SK-N-SH (cell line): ENCODE measurements around the gene GPR143.

ENCODE experiments used
- CTCF ChIP-seq: fragments of 200-600 bp; sonication (generic); IDR thresholded peaks from 2 replicates; pipeline ENCODE4 v1.6.1; 2017; ENCODE audit warnings: antibody characterized with exemption, mild to moderate bottlenecking, moderate library complexity
- EP300 ChIP-seq, 2 experiments: IDR thresholded peaks; 2 replicates each; pipeline versions ENCODE4 v1.4.0 to v1.6.1; 2012; ENCODE audit warnings: borderline replicate concordance in 1 of 2, low read depth in 1 of 2, low read length in 1 of 2
- POLR2AphosphoS5 ChIP-seq: IDR thresholded peaks from 2 replicates; pipeline ENCODE4 v1.6.1; 2012; ENCODE audit warnings: low read depth, low read length
- RAD21 ChIP-seq: IDR thresholded peaks from 2 replicates; pipeline ENCODE4 v1.6.1; 2012; ENCODE audit warnings: mild to moderate bottlenecking, low read length
- RFX5 ChIP-seq: IDR thresholded peaks from 2 replicates; pipeline ENCODE4 v1.6.1; 2012; ENCODE audit warnings: mild to moderate bottlenecking, improper control_type of control experiment, low read length
- SMC3 ChIP-seq: IDR thresholded peaks from 2 replicates; pipeline ENCODE4 v1.6.1; 2012; ENCODE audit warnings: low read depth, low read length, improper control_type of control experiment
- YY1 ChIP-seq: IDR thresholded peaks from 2 replicates; pipeline ENCODE4 v1.4.0; 2012; ENCODE audit warnings: low read depth, mild to moderate bottlenecking

- TF ChIP-seq EP300 (IDR thresholded peaks at IDR 0.05; ENCODE audit: borderline replicate concordance in 1 of 2, low read depth in 1 of 2, low read length in 1 of 2) (no peak), CTCF (no peak), SMC3 (no peak), POLR2AphosphoS5 (no peak), RFX5 (no peak), YY1 (no peak), RAD21 (no peak)
These were observed 20.5 kb upstream of the GPR143 start, which contains the start of gene SHROOM2 for GRCh38 chrX:9785944-9786797.
